Esophagus squamous epithelium (tissue), 4 donors: ENCODE measurements around the gene USH2A.

Source experiments
- CTCF ChIP-seq, 6 experiments: fragments of 450-650 bp in 4 of 6; fragments of 200-600 bp in 2 of 6; sonication (generic) in 2 of 6; IDR thresholded peaks; one replicate each; pipeline ENCODE4 v1.5.1; 2016 to 2019; ENCODE audit warnings: antibody characterized with exemption in 6 of 6, mild to moderate bottlenecking in 4 of 6, moderate library complexity in 4 of 6
- POLR2A ChIP-seq, 4 donors: fragments of 450-650 bp; IDR thresholded peaks; one replicate each; pipeline ENCODE4 v1.6.1; 2017; ENCODE audit warnings: antibody characterized with exemption in 4 of 4, mild to moderate bottlenecking in 4 of 4, moderate library complexity in 3 of 4

- TF ChIP-seq CTCF (IDR thresholded peaks at IDR 0.05) (no peak), POLR2A (IDR thresholded peaks at IDR 0.05) (no peak)
Observed at GRCh38 chr1:215963621-215964020, 459.6 kb downstream of the USH2A start.
